Heart right ventricle (tissue), 16 donors: ENCODE measurements around the gene PRRT4. TPM values are rescaled to one million over a fixed set of nuclear protein-coding genes. Genes with fewer than 3 reads are reported as not detected.

ENCODE experiments used
- ATAC-seq, 8 donors: fragments of 200-7000 bp; cut with Tn5 transposase; one replicate each; pipeline ENCODE4 v1.9.1; 2020; ENCODE audit warnings: mild to moderate bottlenecking in 8 of 8, moderate library complexity in 8 of 8, moderate number of reproducible peaks in 1 of 8
- DNase-seq, 2 donors: peaks; one replicate each; pipeline ENCODE4 v3.0.0-alpha.2; 2020
- H3K27ac ChIP-seq, 10 donors: fragments of 200-600 bp; sonication (generic) in 2 of 10; one replicate each; pipeline versions ENCODE4 v1.5.0 to v1.8.0; 2020 to 2022; ENCODE audit warnings: mild to moderate bottlenecking in 3 of 10
- H3K27me3 ChIP-seq, 7 donors: fragments of 200-600 bp; one replicate each; pipeline ENCODE4 v1.8.0; 2021 to 2022; ENCODE audit warnings: mild to moderate bottlenecking in 2 of 7
- H3K36me3 ChIP-seq, 9 donors: fragments of 200-600 bp; sonication (generic) in 1 of 9; one replicate each; pipeline versions ENCODE4 v1.5.0 to v1.8.0; 2020 to 2022; ENCODE audit warnings: mild to moderate bottlenecking in 2 of 9
- H3K4me1 ChIP-seq, 9 donors: fragments of 200-600 bp; sonication (generic) in 1 of 9; one replicate each; pipeline versions ENCODE4 v1.5.0 to v1.8.0; 2020 to 2022; ENCODE audit warnings: mild to moderate bottlenecking in 4 of 9
- H3K4me3 ChIP-seq, 10 donors: fragments of 200-600 bp; sonication (generic) in 2 of 10; one replicate each; pipeline versions ENCODE4 v1.5.0 to v1.8.0; 2020 to 2022; ENCODE audit warnings: mild to moderate bottlenecking in 7 of 10, moderate library complexity in 2 of 10
- H3K9me3 ChIP-seq, 11 donors: fragments of 200-600 bp in 10 of 11; sonication (generic) in 2 of 11; one replicate each; pipeline versions ENCODE4 v1.5.0 to v1.8.0; 2013 to 2022; ENCODE audit warnings: mild to moderate bottlenecking in 2 of 11, control low read depth in 1 of 11, moderate library complexity in 1 of 11
- CTCF ChIP-seq, 9 donors: fragments of 200-600 bp; sonication (generic) in 2 of 9; IDR thresholded peaks; one replicate each; pipeline versions ENCODE4 v1.5.0 to v1.8.0; 2021 to 2022; ENCODE audit warnings: antibody characterized with exemption in 9 of 9, mild to moderate bottlenecking in 5 of 9, moderate library complexity in 1 of 9
- WGBS, 2 donors: extraction: QIAGEN DNeasy Blood & Tissue Kit; methylation state at CpG; one replicate each; pipeline ENCODE4 v1.1.7; 2013; ENCODE audit warnings: inconsistent platforms in 1 of 2; 5-methylcytosine and 5-hydroxymethylcytosine counted together
- intact Hi-C, 10 donors: fragments of 100-400 bp; cut with DNase I; formaldehyde crosslinking; loops; one replicate each; pipeline versions ENCODE4 v1.11.1 to v1.14.2; 2022
- polyA plus RNA-seq, 2 donors: library from polyadenylated mRNA; stranded (reverse); fragments of 200-250 nt; gene quantifications; one replicate each; pipeline ENCODE4 v1.2.3, GENCODE V29; 2013
- total RNA-seq, 10 donors: library from RNA; stranded (reverse); fragmentation: NEBNext Ultra II Directional in 3 of 10; extraction: Animal tissue kit (Norgen Biotek cat#: 25700) in 3 of 10; gene quantifications; one replicate each; pipeline versions ENCODE4 v1.2.1 to v1.2.4, GENCODE V29; 2021 to 2023
- donor health status: Arrhythmogenic right ventricular cardiomyopathy.
- donor health status: ischemic (EF 13 %, LVEDD 7.1; RV severe dilation, severe dysfunction).
- donor health status: healthy with polysubstance abuse.
- donor health status: DM: no; HTN: yes; CAD: no.
- donor health status: DM: no; HTN: no; CAD: no.
- donor health status: ischemic (EF 25% LVEDD 6.9; RV normal size, moderate dysfunction).
- donor health status: ischemic (EF 25% LVEDD 5.7; RV mildly dilated, moderate dysfunction).
- donor health status: healthy.
- donor health status: DM: yes; HTN: yes; CAD: no.
- donor health status: Ischemic cardiomyopathy.
- donor health status: ischemic (EF 35%, LVEDD 5.7; RV mildly dilated, moderate dysfunction).
- donor health status: nonischemic (EF 11% LVEDD 7.7; RV severe dilation, severe dysfunction).
- donor health status: DM: yes; HTN: yes; CAD: no.
- donor health status: PGD.
- donor health status: ischemic (EF 29% LVEDD 5.4; RV normal size, mild dysfunction).
- donor health status: nonischemic (EF 23%, LVEDD 6.1; RV moderate dilation, normal function).

The PRRT4 gene
- total and polyA plus RNA-seq, 12 donors, result 0.67 to 3.1 (median 2.0) TPM

- Histone ChIP-seq H3K27me3 (no peaks in the 10 kb centered on the region), H3K36me3 (peaks cover 0 to 95% (median 22%) of the 10 kb centered on the region in 9 donors), H3K4me3 (no peak overlapping the region), H3K27ac (no peak overlapping the region), H3K9me3 (no peaks in the 10 kb centered on the region), H3K4me1 (no peaks in the 10 kb centered on the region)
- intact Hi-C loops, result no loop called here
- WGBS, 2 donors, result 87 to 94% methylated on average over 3 of the region's 3 CpGs
- DNase-seq (no peak), ATAC-seq (no peak)
- no peak for TF ChIP-seq CTCF (IDR thresholded peaks at IDR 0.05)
Observed at GRCh38 chr7:128395748-128396147, 34.3 kb upstream of the PRRT4 start.

GRCh38 chr7:128394904-128395496 is 33.5 kb upstream of the PRRT4 start:
- Histone ChIP-seq H3K27me3 (no peaks in the 10 kb centered on the region), H3K27ac (no peak overlapping the region), H3K9me3 (no peaks in the 10 kb centered on the region), H3K4me1 (no peaks in the 10 kb centered on the region), H3K4me3 (no peak overlapping the region), H3K36me3 (peaks cover 0 to 88% (median 22%) of the 10 kb centered on the region in 9 donors)
- WGBS, 2 donors, result 93 to 94% methylated on average over 16 of the region's 16 CpGs
- ATAC-seq (no peak), DNase-seq (no peak)
- intact Hi-C loops, result no loop called here
- TF ChIP-seq CTCF (IDR thresholded peaks at IDR 0.05), result no peak

- Histone ChIP-seq H3K4me3 (no peak overlapping the region), H3K36me3 (peaks cover 0 to 75% (median 22%) of the 10 kb centered on the region in 9 donors), H3K9me3 (no peaks in the 10 kb centered on the region), H3K27ac (no peak overlapping the region), H3K27me3 (no peaks in the 10 kb centered on the region), H3K4me1 (no peaks in the 10 kb centered on the region)
- ATAC-seq, result no peak
- 95% methylated on average over 23 of the region's 23 CpGs for WGBS, 2 donors
- intact Hi-C loops, result no loop called here
- no peak for DNase-seq
- TF ChIP-seq CTCF (IDR thresholded peaks at IDR 0.05), result no peak
Observed at GRCh38 chr7:128393526-128394330, 32.2 kb upstream of the PRRT4 start.

GRCh38 chr7:128392446-128393327 is 31.2 kb upstream of the PRRT4 start:
- 91 to 94% methylated on average over 18 of the region's 18 CpGs for WGBS, 2 donors
- DNase-seq (no peak), ATAC-seq (no peak)
- H3K27me3 ChIP-seq, result peaks cover 0 to 7% (median 0%) of the 10 kb centered on the region in 7 donors
- H3K27ac ChIP-seq, result no peak overlapping the region
- H3K4me3 ChIP-seq, result no peak overlapping the region
- H3K4me1 ChIP-seq, result peaks cover 0 to 5% (median 0%) of the 10 kb centered on the region in 9 donors
- no peak for TF ChIP-seq CTCF (IDR thresholded peaks at IDR 0.05)
- H3K9me3 ChIP-seq, result no peaks in the 10 kb centered on the region
- peaks cover 0 to 65% (median 15%) of the 10 kb centered on the region in 9 donors for H3K36me3 ChIP-seq
- intact Hi-C loops, result no loop called here
